HUES48 (cell line): Measurements from ENCODE around the gene OR8K1.

Source experiments
- H3K27ac ChIP-seq: one replicate; pipeline ENCODE4 v1.7.0; 2013; ENCODE audit warnings: low read depth, low read length, inconsistent platforms
- H3K27me3 ChIP-seq: 2 replicates; pipeline ENCODE4 v1.6.1; 2013; ENCODE audit warnings: mild to moderate bottlenecking, low read length; ENCODE audit not compliant: control insufficient read depth, insufficient read depth
- H3K36me3 ChIP-seq: 2 replicates; pipeline ENCODE4 v1.6.1; 2013; ENCODE audit warnings: low read length; ENCODE audit not compliant: control insufficient read depth, insufficient read depth
- H3K4me1 ChIP-seq: 2 replicates; pipeline ENCODE4 v1.6.1; 2013; ENCODE audit warnings: mild to moderate bottlenecking, low read length; ENCODE audit not compliant: control insufficient read depth, insufficient read depth
- H3K4me3 ChIP-seq: 2 replicates; pipeline ENCODE4 v1.5.1; 2013; ENCODE audit warnings: mild to moderate bottlenecking, low read depth, low read length
- H3K9ac ChIP-seq: 2 replicates; pipeline ENCODE4 v1.6.1; 2013; ENCODE audit warnings: mild to moderate bottlenecking, low read depth, low read length, moderate library complexity
- H3K9me3 ChIP-seq: 2 replicates; pipeline ENCODE4 v1.6.1; 2013; ENCODE audit warnings: low read length; ENCODE audit not compliant: control insufficient read depth, insufficient read depth

OR8K1 gene

GRCh38 chr11:56345739-56346138 is at the start of gene OR8K1:
TSS of gene OR8K1 (plus strand) at chr11:56346039. CDS start at chr11:56346039, 0 bp downstream.
- Histone ChIP-seq H3K27me3 (no peaks in the 10 kb centered on the region), H3K27ac (no peak within 1 kb of the TSS), H3K4me3 (no peak within 1 kb of the TSS)

GRCh38 chr11:56296898-56297297 is 48.9 kb upstream of the OR8K1 start:
- H3K9ac ChIP-seq, result no peak overlapping the region
- H3K4me3 ChIP-seq, result no peak overlapping the region
- no peaks in the 10 kb centered on the region for H3K9me3 ChIP-seq
- no peaks in the 10 kb centered on the region for H3K36me3 ChIP-seq
- H3K27me3 ChIP-seq, result no peaks in the 10 kb centered on the region
- no peak overlapping the region for H3K27ac ChIP-seq
- H3K4me1 ChIP-seq, result no peaks in the 10 kb centered on the region

More at GRCh38 chr11:56345739-56346138, at the start of gene OR8K1:
- Histone ChIP-seq H3K36me3 (no peaks in the 10 kb centered on the region), H3K4me1 (peaks cover 13% of the 10 kb centered on the region; the same call in 1 of the 2 replicates), H3K9me3 (no peaks in the 10 kb centered on the region), H3K9ac (no peak within 1 kb of the TSS)

GRCh38 chr11:56307836-56308235 is 38.0 kb upstream of the OR8K1 start:
- H3K27ac ChIP-seq, result no peak overlapping the region
- peaks cover 3% of the 10 kb centered on the region; the same call in 1 of the 2 replicates for H3K9me3 ChIP-seq
- H3K4me3 ChIP-seq, result no peak overlapping the region
- no peaks in the 10 kb centered on the region for H3K4me1 ChIP-seq
- no peaks in the 10 kb centered on the region for H3K27me3 ChIP-seq
- H3K36me3 ChIP-seq, result no peaks in the 10 kb centered on the region
- H3K9ac ChIP-seq, result no peak overlapping the region

- Histone ChIP-seq H3K9me3 (no peaks in the 10 kb centered on the region), H3K9ac (no peak within 1 kb of the TSS), H3K36me3 (no peaks in the 10 kb centered on the region), H3K27ac (no peak within 1 kb of the TSS), H3K4me1 (no peaks in the 10 kb centered on the region), H3K27me3 (no peaks in the 10 kb centered on the region), H3K4me3 (no peak within 1 kb of the TSS)
These were observed 31.0 kb upstream of the OR8K1 start, which contains the start of gene OR8K3 for GRCh38 chr11:56314844-56315243. TSS of gene OR8K3 (plus strand) at chr11:56315144. CDS start at chr11:56318307, 3,163 bp downstream.

- Histone ChIP-seq H3K27ac (no peak overlapping the region), H3K9me3 (peaks cover 6% of the 10 kb centered on the region), H3K4me3 (no peak overlapping the region)
These were observed 13.9 kb upstream of the OR8K1 start for GRCh38 chr11:56331861-56332491.

GRCh38 chr11:56333156-56333555 is 12.7 kb upstream of the OR8K1 start:
- Histone ChIP-seq H3K9me3 (peaks cover 9% of the 10 kb centered on the region), H3K27ac (no peak overlapping the region), H3K4me3 (no peak overlapping the region)

More at GRCh38 chr11:56331861-56332491, 13.9 kb upstream of the OR8K1 start:
- H3K4me1 ChIP-seq, result no peaks in the 10 kb centered on the region
- no peaks in the 10 kb centered on the region for H3K27me3 ChIP-seq
- H3K9ac ChIP-seq, result no peak overlapping the region
- no peaks in the 10 kb centered on the region for H3K36me3 ChIP-seq

GRCh38 chr11:56340289-56340688 is 5.5 kb upstream of the OR8K1 start:
- no peak overlapping the region for H3K4me3 ChIP-seq

More at GRCh38 chr11:56333156-56333555, 12.7 kb upstream of the OR8K1 start:
- peaks cover 8% of the 10 kb centered on the region for H3K4me1 ChIP-seq
- no peaks in the 10 kb centered on the region for H3K27me3 ChIP-seq
- H3K36me3 ChIP-seq, result no peaks in the 10 kb centered on the region
- H3K9ac ChIP-seq, result no peak overlapping the region

GRCh38 chr11:56353991-56354390 is 8.2 kb downstream of the OR8K1 start, which contains the start of gene OR8J1:
TSS of gene OR8J1 (plus strand) at chr11:56354291. CDS start at chr11:56360247, 5,956 bp downstream.
- no peak within 1 kb of the TSS for H3K27ac ChIP-seq
- no peaks in the 10 kb centered on the region for H3K27me3 ChIP-seq
- no peak within 1 kb of the TSS for H3K9ac ChIP-seq
- no peaks in the 10 kb centered on the region for H3K4me1 ChIP-seq
- no peaks in the 10 kb centered on the region for H3K36me3 ChIP-seq
- no peaks in the 10 kb centered on the region for H3K9me3 ChIP-seq
- H3K4me3 ChIP-seq, result no peak within 1 kb of the TSS

More at GRCh38 chr11:56340289-56340688, 5.5 kb upstream of the OR8K1 start:
- H3K27ac ChIP-seq, result no peak overlapping the region
- peaks cover 21% of the 10 kb centered on the region for H3K4me1 ChIP-seq
- no peaks in the 10 kb centered on the region for H3K27me3 ChIP-seq
- H3K9me3 ChIP-seq, result peaks cover 9% of the 10 kb centered on the region
- H3K36me3 ChIP-seq, result no peaks in the 10 kb centered on the region
- H3K9ac ChIP-seq, result no peak overlapping the region

- H3K27ac ChIP-seq, result no peak within 1 kb of the TSS
- no peaks in the 10 kb centered on the region for H3K9me3 ChIP-seq
- no peaks in the 10 kb centered on the region for H3K4me1 ChIP-seq
These were observed 29.5 kb downstream of the OR8K1 start, which contains the start of gene OR8U1 for GRCh38 chr11:56375324-56375723. TSS of gene OR8U1 (plus strand) at chr11:56375624. CDS start at chr11:56375624, 0 bp downstream.

GRCh38 chr11:56380120-56380519 is 34.3 kb downstream of the OR8K1 start:
- H3K9me3 ChIP-seq, result no peaks in the 10 kb centered on the region

More at GRCh38 chr11:56375324-56375723, 29.5 kb downstream of the OR8K1 start, which contains the start of gene OR8U1:
- Histone ChIP-seq H3K9ac (no peak within 1 kb of the TSS), H3K36me3 (no peaks in the 10 kb centered on the region), H3K27me3 (no peaks in the 10 kb centered on the region), H3K4me3 (no peak within 1 kb of the TSS)

GRCh38 chr11:56394381-56394780 is 48.5 kb downstream of the OR8K1 start:
- no peaks in the 10 kb centered on the region for H3K36me3 ChIP-seq
- H3K27me3 ChIP-seq, result no peaks in the 10 kb centered on the region
- no peak overlapping the region for H3K27ac ChIP-seq
- H3K4me1 ChIP-seq, result no peaks in the 10 kb centered on the region
- no peaks in the 10 kb centered on the region for H3K9me3 ChIP-seq
- H3K9ac ChIP-seq, result no peak overlapping the region
- H3K4me3 ChIP-seq, result no peak overlapping the region

More at GRCh38 chr11:56380120-56380519, 34.3 kb downstream of the OR8K1 start:
- no peak overlapping the region for H3K4me3 ChIP-seq
- no peak overlapping the region for H3K9ac ChIP-seq
- no peaks in the 10 kb centered on the region for H3K36me3 ChIP-seq
- H3K27ac ChIP-seq, result no peak overlapping the region
- H3K4me1 ChIP-seq, result no peaks in the 10 kb centered on the region
- H3K27me3 ChIP-seq, result no peaks in the 10 kb centered on the region
